ENCODE data around the gene NMT1. TPM values are rescaled to one million over a fixed set of nuclear protein-coding genes. Genes with fewer than 3 reads are reported as not detected.

Gene NMT1
- total and polyA plus RNA-seq, 2 of the 13 experiments (the other 11 are each of a cell fraction or from before 2014, with no cell fraction given), result 75.7 to 142 TPM

DNA sequence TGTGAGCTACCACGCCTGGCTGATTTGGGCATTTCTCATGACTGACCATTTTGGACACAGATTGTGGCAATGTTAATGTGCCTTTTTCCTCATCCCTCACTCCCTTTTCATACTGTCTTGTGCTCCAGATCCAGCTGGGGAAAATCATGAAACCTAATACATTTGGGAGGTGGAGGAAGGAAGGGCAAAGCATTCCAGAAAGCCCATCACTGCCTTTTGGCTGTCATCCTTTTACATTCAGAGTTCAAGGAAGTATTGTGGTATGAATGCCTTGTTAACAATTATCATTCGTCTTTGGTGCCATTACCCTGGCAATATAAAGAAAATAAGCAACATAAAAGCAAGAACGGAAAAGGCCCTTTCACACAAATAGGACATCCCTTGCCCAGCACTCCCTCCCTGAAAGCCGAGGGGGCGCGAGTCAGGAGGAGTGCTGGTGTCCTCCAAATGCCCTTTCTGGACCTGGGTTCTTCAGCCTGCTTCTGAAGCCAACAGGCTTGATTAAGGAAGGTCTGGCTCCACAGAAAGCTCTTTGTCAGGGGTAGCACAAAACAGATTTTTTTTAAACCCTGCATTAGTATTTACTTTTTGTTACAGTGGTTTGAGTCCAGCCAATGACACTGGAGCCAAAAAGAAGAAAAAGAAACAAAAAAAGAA lies 20.1 kb downstream of the NMT1 start (continued):
- TF ChIP-seq PAF1 (CRISPR knock-in tag; IDR thresholded peaks at IDR 0.05) (no peak), SIX1 (CRISPR knock-in tag; IDR thresholded peaks at IDR 0.05; ENCODE audit: borderline replicate concordance) (no peak), ZNF496 (CRISPR knock-in tag; IDR thresholded peaks at IDR 0.05; ENCODE audit: insufficient replicate concordance) (no peak), EZH2 (conservative IDR thresholded peaks at IDR 0.05; ENCODE audit: low read depth, low read length) (no peak), SRY (CRISPR knock-in tag; IDR thresholded peaks at IDR 0.05) (no peak), FOXP1 (IDR thresholded peaks at IDR 0.05) (no peak), FOXP1 (CRISPR knock-in tag; IDR thresholded peaks at IDR 0.05) (no peak), AKAP8 (CRISPR knock-in tag; IDR thresholded peaks at IDR 0.05) (no peak), MXI1 (IDR thresholded peaks at IDR 0.05; ENCODE audit: borderline replicate concordance, low read depth, low read length) (no peak)
- TF ChIP-seq, protein P1, sequence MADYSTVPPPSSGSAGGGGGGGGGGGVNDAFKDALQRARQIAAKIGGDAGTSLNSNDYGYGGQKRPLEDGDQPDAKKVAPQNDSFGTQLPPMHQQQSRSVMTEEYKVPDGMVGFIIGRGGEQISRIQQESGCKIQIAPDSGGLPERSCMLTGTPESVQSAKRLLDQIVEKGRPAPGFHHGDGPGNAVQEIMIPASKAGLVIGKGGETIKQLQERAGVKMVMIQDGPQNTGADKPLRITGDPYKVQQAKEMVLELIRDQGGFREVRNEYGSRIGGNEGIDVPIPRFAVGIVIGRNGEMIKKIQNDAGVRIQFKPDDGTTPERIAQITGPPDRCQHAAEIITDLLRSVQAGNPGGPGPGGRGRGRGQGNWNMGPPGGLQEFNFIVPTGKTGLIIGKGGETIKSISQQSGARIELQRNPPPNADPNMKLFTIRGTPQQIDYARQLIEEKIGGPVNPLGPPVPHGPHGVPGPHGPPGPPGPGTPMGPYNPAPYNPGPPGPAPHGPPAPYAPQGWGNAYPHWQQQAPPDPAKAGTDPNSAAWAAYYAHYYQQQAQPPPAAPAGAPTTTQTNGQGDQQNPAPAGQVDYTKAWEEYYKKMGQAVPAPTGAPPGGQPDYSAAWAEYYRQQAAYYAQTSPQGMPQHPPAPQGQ (CRISPR knock-in tag; IDR thresholded peaks at IDR 0.05; ENCODE audit: borderline replicate concordance), result no peak
- TF ChIP-seq, protein P2, sequence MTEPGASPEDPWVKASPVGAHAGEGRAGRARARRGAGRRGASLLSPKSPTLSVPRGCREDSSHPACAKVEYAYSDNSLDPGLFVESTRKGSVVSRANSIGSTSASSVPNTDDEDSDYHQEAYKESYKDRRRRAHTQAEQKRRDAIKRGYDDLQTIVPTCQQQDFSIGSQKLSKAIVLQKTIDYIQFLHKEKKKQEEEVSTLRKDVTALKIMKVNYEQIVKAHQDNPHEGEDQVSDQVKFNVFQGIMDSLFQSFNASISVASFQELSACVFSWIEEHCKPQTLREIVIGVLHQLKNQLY (CRISPR knock-in tag; IDR thresholded peaks at IDR 0.05), result no peak
- TF ChIP-seq, protein P3, sequence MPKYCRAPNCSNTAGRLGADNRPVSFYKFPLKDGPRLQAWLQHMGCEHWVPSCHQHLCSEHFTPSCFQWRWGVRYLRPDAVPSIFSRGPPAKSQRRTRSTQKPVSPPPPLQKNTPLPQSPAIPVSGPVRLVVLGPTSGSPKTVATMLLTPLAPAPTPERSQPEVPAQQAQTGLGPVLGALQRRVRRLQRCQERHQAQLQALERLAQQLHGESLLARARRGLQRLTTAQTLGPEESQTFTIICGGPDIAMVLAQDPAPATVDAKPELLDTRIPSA (CRISPR knock-in tag; IDR thresholded peaks at IDR 0.05; ENCODE audit: borderline replicate concordance), result no peak

Data from HepG2 (cell line).